Pancreas (tissue), 10 donors: Measurements from ENCODE around the gene GPR160. TPM values are rescaled to one million over a fixed set of nuclear protein-coding genes. Genes with fewer than 3 reads are reported as not detected.

Experiments used
- ATAC-seq, 4 donors: fragments of 200-7000 bp; cut with Tn5 transposase; one replicate each; pipeline versions ENCODE4 v1.8.0 to v1.9.1; 2020; ENCODE audit warnings: mild to moderate bottlenecking in 4 of 4, moderate library complexity in 4 of 4
- DNase-seq, 6 donors: peaks; one replicate each; pipeline ENCODE4 v3.0.0-alpha.2; 2020
- FAIRE-seq: peaks from 2 replicates; lab custom pipeline; 2012; peaks lifted over from hg19 to GRCh38; lab: Jason Lieb, UNC
- H3K27ac ChIP-seq, 4 donors: fragments of 200-600 bp; sonication (generic); 1 replicate in 3 of 4; 2 replicates in 1 of 4; pipeline versions ENCODE4 v1.5.0 to v1.8.0; 2020
- H3K27me3 ChIP-seq, 4 donors: fragments of 200-600 bp; one replicate each; pipeline ENCODE4 v1.8.0; 2021
- H3K36me3 ChIP-seq, 3 donors: fragments of 200-600 bp; sonication (generic) in 1 of 3; one replicate each; pipeline versions ENCODE4 v1.5.0 to v1.8.0; 2020 to 2021
- H3K4me1 ChIP-seq, 3 donors: fragments of 200-600 bp; one replicate each; pipeline ENCODE4 v1.8.0; 2021
- H3K4me3 ChIP-seq, 4 donors: fragments of 200-600 bp; sonication (generic) in 2 of 4; one replicate each; pipeline versions ENCODE4 v1.5.0 to v1.8.0; 2020 to 2021
- H3K9me3 ChIP-seq, 4 donors: fragments of 200-600 bp; one replicate each; pipeline ENCODE4 v1.8.0; 2021
- CTCF ChIP-seq, 4 donors: fragments of 200-600 bp; sonication (generic) in 3 of 4; IDR thresholded peaks; one replicate each; pipeline versions ENCODE4 v1.5.0 to v1.8.0; 2021; ENCODE audit warnings: antibody characterized with exemption in 4 of 4
- WGBS, 2 donors: extraction: QIAGEN DNeasy Blood & Tissue Kit; methylation state at CpG; one replicate each; pipeline ENCODE4 v1.1.7; 2013; 5-methylcytosine and 5-hydroxymethylcytosine counted together
- intact Hi-C, 3 donors: fragments of 100-400 bp; cut with DNase I; formaldehyde crosslinking; loops; one replicate each; pipeline versions ENCODE4 v1.11.1 to v1.14.2; 2022
- polyA plus RNA-seq, 2 donors: library from polyadenylated mRNA; stranded (reverse); fragments of 200-250 nt; gene quantifications; one replicate each; pipeline ENCODE4 v1.2.3, GENCODE V29; 2013
- total RNA-seq, 6 donors: library from RNA; stranded (reverse); fragmentation: NEBNext Ultra II Directional in 4 of 6; extraction: Animal tissue kit (Norgen Biotek cat#: 25700) in 4 of 6; gene quantifications; one replicate each; pipeline versions ENCODE4 v1.2.1 to v1.2.4, GENCODE V29; 2021 to 2023
- donor health status: healthy with polysubstance abuse.
- donor health status: DM: no; HTN: no; CAD: no; lungs with moderate emphysema.
- donor health status: DM: no; HTN: no; CAD: no.
- donor health status: control.
- donor health status: control.
- donor health status: Bipolar disorder and iron deficiency.
- donor health status: DM: yes; HTN: yes; CAD: no.
- donor health status: DM: no; HTN: no; CAD: no.
- donor health status: DM: no; HTN: no; CAD: no.
- donor health status: DM: yes; HTN: yes; CAD: no.

GPR160 gene
- total and polyA plus RNA-seq, 8 donors = 4.4 to 12.7 (median 8.5) TPM

DNA sequence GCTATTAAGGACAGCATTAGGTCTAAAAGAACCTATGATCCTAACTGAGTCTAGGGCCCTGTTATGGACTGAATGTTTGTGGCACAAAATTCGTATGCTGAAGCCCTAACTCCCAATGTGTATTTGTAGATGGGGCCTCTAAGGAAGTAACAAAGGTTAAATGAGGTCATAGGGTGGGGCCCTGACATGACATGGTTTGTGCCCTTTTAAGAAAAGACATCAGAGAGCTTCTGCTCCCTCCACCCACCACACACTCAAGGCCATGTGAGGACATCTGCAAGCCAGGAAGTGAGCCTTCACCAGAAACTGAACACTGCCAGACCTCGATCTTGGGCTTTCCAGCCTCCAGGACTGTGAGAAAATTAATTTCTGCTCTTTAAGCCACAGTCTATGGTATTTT, 94.5 kb downstream of the GPR160 start:
- no peaks in the 10 kb centered on the region for H3K27me3 ChIP-seq
- H3K4me1 ChIP-seq = no peaks in the 10 kb centered on the region
- H3K27ac ChIP-seq = no peak overlapping the region
- no peak for DNase-seq
- H3K36me3 ChIP-seq = peaks cover 0 to 11% (median 7%) of the 10 kb centered on the region in 3 donors
- no peaks in the 10 kb centered on the region for H3K9me3 ChIP-seq
- WGBS, 2 donors = 92 to 96% methylated on average over 2 of the region's 2 CpGs
- H3K4me3 ChIP-seq = no peak overlapping the region
- FAIRE-seq = no peak
- intact Hi-C loops = no loop called here
- no peak for ATAC-seq
- no peak for TF ChIP-seq CTCF (IDR thresholded peaks at IDR 0.05)

Other genes with a start within 250 kb of the GPR160 start
- gene LRRIQ4, start 225.1 kb upstream of the GPR160 start, total RNA-seq = not detected
- gene LRRIQ4, start 225.1 kb upstream of the GPR160 start, polyA plus RNA-seq = not detected
- gene LRRC34, start 225.1 kb upstream of the GPR160 start, total RNA-seq = under 1 TPM; 0.14 to 0.81 (median 0.57) TPM
- gene LRRC34, start 225.1 kb upstream of the GPR160 start, polyA plus RNA-seq = 1 to 10 TPM; 1.1 to 1.9 TPM
- under 1 TPM in 1 of 6 donors, not detected in 5; 0.19 TPM for gene LRRC31, start 168.1 kb upstream of the GPR160 start, total RNA-seq
- gene LRRC31, start 168.1 kb upstream of the GPR160 start, polyA plus RNA-seq = not detected
- gene SAMD7, start 126.4 kb upstream of the GPR160 start, total RNA-seq = not detected
- gene SAMD7, start 126.4 kb upstream of the GPR160 start, polyA plus RNA-seq = not detected
- 100 to 1,000 TPM in 3 of 6 donors, 10 to 100 TPM in 3; 89.0 to 119 (median 100) TPM for gene SEC62, start 71.2 kb upstream of the GPR160 start, total RNA-seq
- gene SEC62, start 71.2 kb upstream of the GPR160 start, polyA plus RNA-seq = 10 to 100 TPM; 23.6 to 96.5 TPM
- 10 to 100 TPM; 22.8 to 38.0 (median 26.9) TPM for gene PHC3, start 143.7 kb downstream of the GPR160 start, total RNA-seq
- gene PHC3, start 143.7 kb downstream of the GPR160 start, polyA plus RNA-seq = 1 to 10 TPM; 5.5 to 7.0 TPM
- gene PRKCI, start 184.4 kb downstream of the GPR160 start, total RNA-seq = 10 to 100 TPM in 5 of 6 donors, 1 to 10 TPM in 1; 7.7 to 14.2 (median 10.7) TPM
- gene PRKCI, start 184.4 kb downstream of the GPR160 start, polyA plus RNA-seq = 1 to 10 TPM; 3.5 to 8.1 TPM